HepG2 (cell line): ENCODE results near the gene ZDHHC14. TPM values are rescaled to one million over a fixed set of nuclear protein-coding genes. Genes with fewer than 3 reads are reported as not detected.

Experiments
- CCDC6 ChIP-seq: sonication (generic); formaldehyde crosslinking; IDR thresholded peaks from 2 replicates; pipeline ENCODE4 v1.8.1; 2022; ENCODE audit warnings: mild to moderate bottlenecking, missing genetic modification reagents, moderate library complexity
- CENPT ChIP-seq: sonication (generic); formaldehyde crosslinking; IDR thresholded peaks from 2 replicates; pipeline ENCODE4 v1.8.0; 2022; ENCODE audit warnings: low read depth, mild to moderate bottlenecking, moderate library complexity, missing genetic modification reagents
- MIXL1 ChIP-seq: IDR thresholded peaks from 2 replicates; pipeline ENCODE4 v1.6.1; 2016
- NFAT5 ChIP-seq: sonication (generic); formaldehyde crosslinking; IDR thresholded peaks from 2 replicates; pipeline ENCODE4 v1.4.0; 2020; ENCODE audit warnings: missing genetic modification reagents
- NFIC ChIP-seq: IDR thresholded peaks from 2 replicates; pipeline ENCODE4 v1.6.1; 2012; ENCODE audit warnings: mild to moderate bottlenecking, low read length, inconsistent platforms
- NFYB ChIP-seq: sonication (generic); formaldehyde crosslinking; IDR thresholded peaks from 2 replicates; pipeline ENCODE4 v1.4.0; 2020; ENCODE audit warnings: missing genetic modification reagents
- PRMT3 ChIP-seq: sonication (generic); formaldehyde crosslinking; IDR thresholded peaks from 2 replicates; pipeline ENCODE4 v1.8.1; 2022; ENCODE audit warnings: low read depth, mild to moderate bottlenecking, moderate library complexity, missing genetic modification reagents, borderline replicate concordance
- RARA ChIP-seq: IDR thresholded peaks from 2 replicates; pipeline ENCODE4 v1.6.1; 2016; ENCODE audit warnings: missing genetic modification reagents, missing compliant biosample characterization
- RBM22 ChIP-seq: fragments of 200-400 bp; formaldehyde crosslinking; optimal IDR thresholded peaks from 2 replicates; pipeline ENCODE3; 2017; ENCODE audit warnings: mild to moderate bottlenecking, low read length, moderate library complexity
- SETDB1 ChIP-seq: sonication (generic); formaldehyde crosslinking; IDR thresholded peaks from 2 replicates; pipeline ENCODE4 v1.5.1; 2020; ENCODE audit warnings: missing genetic modification reagents, mild to moderate bottlenecking, borderline replicate concordance
- SIX1 ChIP-seq: sonication (generic); formaldehyde crosslinking; IDR thresholded peaks from 2 replicates; pipeline ENCODE4 v1.4.0; 2020; ENCODE audit warnings: missing genetic modification reagents, borderline replicate concordance
- SNAPC2 ChIP-seq: sonication (generic); formaldehyde crosslinking; IDR thresholded peaks from 2 replicates; pipeline ENCODE4 v1.8.1; 2022; ENCODE audit warnings: mild to moderate bottlenecking, missing genetic modification reagents
- SOX6 ChIP-seq, 2 experiments: fragments of 450-650 bp in 1 of 2; sonication (generic) in 1 of 2; formaldehyde crosslinking in 1 of 2; IDR thresholded peaks; 2 replicates each; pipeline versions ENCODE4 v1.4.0 to v1.6.1; 2017 to 2020; ENCODE audit warnings: antibody characterized with exemption in 1 of 2, mild to moderate bottlenecking in 1 of 2, missing genetic modification reagents in 1 of 2
- TCF7 ChIP-seq: sonication (generic); IDR thresholded peaks from 2 replicates; pipeline ENCODE4 v1.6.1; 2016; ENCODE audit warnings: antibody characterized with exemption, low read depth
- TSC22D2 ChIP-seq: sonication (generic); formaldehyde crosslinking; IDR thresholded peaks from 2 replicates; pipeline ENCODE4 v1.5.1; 2020; ENCODE audit warnings: missing genetic modification reagents, mild to moderate bottlenecking, borderline replicate concordance
- ZBTB7B ChIP-seq: sonication (generic); formaldehyde crosslinking; IDR thresholded peaks from 2 replicates; pipeline ENCODE4 v1.4.0; 2020; ENCODE audit warnings: missing genetic modification reagents
- ZNF124 ChIP-seq: sonication (generic); formaldehyde crosslinking; IDR thresholded peaks from 2 replicates; pipeline ENCODE4 v1.4.0; 2020; ENCODE audit warnings: missing genetic modification reagents
- ZNF33B ChIP-seq: sonication (generic); formaldehyde crosslinking; IDR thresholded peaks from 2 replicates; pipeline ENCODE4 v1.5.1; 2020; ENCODE audit warnings: mild to moderate bottlenecking, missing genetic modification reagents
- ZNF567 ChIP-seq: sonication (generic); formaldehyde crosslinking; IDR thresholded peaks from 2 replicates; pipeline ENCODE4 v1.8.1; 2023; ENCODE audit warnings: mild to moderate bottlenecking, missing genetic modification reagents, borderline replicate concordance
- ZNF800 ChIP-seq: sonication (generic); formaldehyde crosslinking; IDR thresholded peaks from 2 replicates; pipeline ENCODE4 v1.4.0; 2020; ENCODE audit warnings: missing genetic modification reagents
- ZZZ3 ChIP-seq: sonication (generic); formaldehyde crosslinking; IDR thresholded peaks from 2 replicates; pipeline ENCODE4 v1.4.0; 2020; ENCODE audit warnings: missing genetic modification reagents, mild to moderate bottlenecking, borderline replicate concordance
- polyA plus RNA-seq, 8 experiments: library from polyadenylated mRNA; depleted of rRNA in 3 of 8; stranded (reverse) in 7 of 8; unstranded in 1 of 8; fragments of >200 nt; fragmentation: Illumina TruSeq in 4 of 8; extraction: Trizol in 4 of 8; gene quantifications; 2 replicates each; pipeline versions ENCODE4 v1.2.1 to v1.2.3, GENCODE V29; 2011 to 2016; ENCODE audit warnings: low read depth in 4 of 8, missing spikeins in 1 of 8, mixed read lengths in 1 of 8; ENCODE audit not compliant: insufficient read depth in 1 of 8
- total RNA-seq, 5 experiments: library from RNA; depleted of rRNA; stranded (reverse); fragments of >200 nt; fragmentation: Illumina TruSeq; extraction: Trizol; gene quantifications; 2 replicates each; pipeline ENCODE4 v1.2.3, GENCODE V29; 2016; ENCODE audit warnings: low read depth in 1 of 5
- TF ChIP-seq, protein P1 (sequence below): sonication (generic); formaldehyde crosslinking; IDR thresholded peaks from 2 replicates; pipeline ENCODE4 v1.9.0; 2022; ENCODE audit warnings: low read depth, missing genetic modification reagents

The ZDHHC14 gene
- total and polyA plus RNA-seq, 2 of the 13 experiments (the other 11 are each of a cell fraction or from before 2014, with no cell fraction given), result 3.7 to 9.5 TPM

DNA sequence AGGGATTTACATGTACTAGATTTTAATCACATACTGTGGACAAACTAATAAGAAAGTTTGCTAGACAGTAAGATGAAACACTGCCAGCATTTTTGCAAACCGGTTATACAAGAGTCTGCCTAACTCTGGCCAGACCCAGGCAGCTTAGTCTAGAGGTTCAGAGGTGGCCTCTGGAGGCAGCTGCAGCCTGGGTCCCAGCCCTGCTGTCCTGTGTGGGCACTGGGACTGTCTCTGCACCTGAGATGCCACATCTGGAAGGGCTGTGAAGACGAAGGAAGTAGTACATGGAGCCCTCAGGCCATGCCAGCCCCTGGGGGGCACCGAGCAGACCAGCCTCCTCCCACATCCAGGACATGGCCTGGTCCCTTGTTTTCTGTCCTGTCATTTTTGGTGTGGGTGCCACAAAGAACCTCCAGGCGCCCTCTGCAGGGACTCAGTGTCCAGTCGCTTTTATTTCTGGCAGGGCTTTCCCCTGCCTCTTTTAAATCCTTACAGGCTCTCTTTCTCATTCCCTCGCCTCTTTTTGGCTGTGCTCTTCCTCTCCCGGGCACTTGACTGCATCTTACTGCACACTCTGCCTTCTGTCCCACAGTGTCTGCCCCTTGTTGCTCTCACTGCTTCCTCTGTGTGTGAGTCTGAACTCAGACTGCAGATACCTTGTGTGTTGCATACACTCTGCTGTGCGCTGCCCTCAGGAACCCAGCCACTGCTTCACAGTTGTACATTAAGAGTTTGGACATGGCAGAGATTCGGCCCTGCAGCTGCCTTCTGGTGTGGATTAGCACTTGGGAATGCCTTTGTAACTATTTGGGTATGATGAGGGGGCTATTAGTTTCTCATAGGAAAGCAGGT lies 216.7 kb downstream of the ZDHHC14 start (continued):
- no peak for TF ChIP-seq SOX6 (IDR thresholded peaks at IDR 0.05)
- TF ChIP-seq SOX6 (CRISPR knock-in tag; IDR thresholded peaks at IDR 0.05), result peak; percentile 42
- TF ChIP-seq NFYB (CRISPR knock-in tag), result no peak
- no peak for TF ChIP-seq SIX1 (CRISPR knock-in tag)
- TF ChIP-seq MIXL1 (CRISPR knock-in tag), result no peak
- TF ChIP-seq NFIC, result no peak
- no peak for TF ChIP-seq RARA
- no peak for TF ChIP-seq ZNF567
- no peak for TF ChIP-seq ZBTB7B
- no peak for TF ChIP-seq ZNF33B (CRISPR knock-in tag)
- TF ChIP-seq NFAT5 (CRISPR knock-in tag), result no peak
- no peak for TF ChIP-seq SNAPC2 (CRISPR knock-in tag)
- no peak for TF ChIP-seq ZNF124 (CRISPR knock-in tag)
- TF ChIP-seq, protein P1, sequence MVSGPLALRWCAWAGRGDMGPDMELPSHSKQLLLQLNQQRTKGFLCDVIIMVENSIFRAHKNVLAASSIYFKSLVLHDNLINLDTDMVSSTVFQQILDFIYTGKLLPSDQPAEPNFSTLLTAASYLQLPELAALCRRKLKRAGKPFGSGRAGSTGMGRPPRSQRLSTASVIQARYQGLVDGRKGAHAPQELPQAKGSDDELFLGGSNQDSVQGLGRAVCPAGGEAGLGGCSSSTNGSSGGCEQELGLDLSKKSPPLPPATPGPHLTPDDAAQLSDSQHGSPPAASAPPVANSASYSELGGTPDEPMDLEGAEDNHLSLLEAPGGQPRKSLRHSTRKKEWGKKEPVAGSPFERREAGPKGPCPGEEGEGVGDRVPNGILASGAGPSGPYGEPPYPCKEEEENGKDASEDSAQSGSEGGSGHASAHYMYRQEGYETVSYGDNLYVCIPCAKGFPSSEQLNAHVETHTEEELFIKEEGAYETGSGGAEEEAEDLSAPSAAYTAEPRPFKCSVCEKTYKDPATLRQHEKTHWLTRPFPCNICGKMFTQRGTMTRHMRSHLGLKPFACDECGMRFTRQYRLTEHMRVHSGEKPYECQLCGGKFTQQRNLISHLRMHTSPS (CRISPR knock-in tag), result 0 out of 2 replicates have a peak, but pooled peaks have one; percentile 30
- no peak for TF ChIP-seq CCDC6 (CRISPR knock-in tag)
- no peak for TF ChIP-seq ZNF800 (CRISPR knock-in tag)
- no peak for TF ChIP-seq ZZZ3 (CRISPR knock-in tag)
- TF ChIP-seq PRMT3 (CRISPR knock-in tag), result no peak
- TF ChIP-seq RBM22, result no peak
- TF ChIP-seq TCF7, result no peak
- TF ChIP-seq TSC22D2 (CRISPR knock-in tag), result 0 out of 2 replicates have a peak, but pooled peaks have one; percentile 43
- no peak for TF ChIP-seq CENPT
- TF ChIP-seq SETDB1, result no peak
